Neural progenitor cell (in vitro differentiated cells): ENCODE measurements around the gene MBL2. TPM values are rescaled to one million over a fixed set of nuclear protein-coding genes. Genes with fewer than 3 reads are reported as not detected.

Experiments used
- DNase-seq: peaks from one replicate; pipeline ENCODE4 v3.0.0-alpha.2; 2016; ENCODE audit warnings: low spot score
- H2AFZ ChIP-seq: fragments of 200-600 bp; sonication (generic); replicated peaks from 2 replicates; pipeline ENCODE4 v1.6.1; 2016; ENCODE audit warnings: antibody characterized with exemption
- H3F3A ChIP-seq: fragments of 200-600 bp; sonication (generic); 2 replicates; pipeline ENCODE4 v1.6.1; 2016; ENCODE audit warnings: antibody characterized with exemption, low read depth
- H3K27ac ChIP-seq: fragments of 200-600 bp; sonication (generic); 2 replicates; pipeline ENCODE4 v1.5.1; 2016; ENCODE audit warnings: mild to moderate bottlenecking
- H3K27me3 ChIP-seq: fragments of 200-600 bp; sonication (generic); 2 replicates; pipeline ENCODE4 v1.6.1; 2016; ENCODE audit warnings: mild to moderate bottlenecking, moderate library complexity
- H3K36me3 ChIP-seq: fragments of 200-600 bp; sonication (generic); 2 replicates; pipeline ENCODE4 v1.5.1; 2016
- H3K4me1 ChIP-seq: fragments of 200-600 bp; sonication (generic); 2 replicates; pipeline ENCODE4 v1.6.1; 2016; ENCODE audit warnings: mixed run types
- H3K4me2 ChIP-seq: fragments of 200-600 bp; sonication (generic); 2 replicates; pipeline ENCODE4 v1.6.1; 2016
- H3K4me3 ChIP-seq: fragments of 200-600 bp; sonication (generic); 2 replicates; pipeline ENCODE4 v1.5.1; 2016
- H3K79me2 ChIP-seq: fragments of 200-600 bp; sonication (generic); 2 replicates; pipeline ENCODE4 v1.6.1; 2016; ENCODE audit warnings: low read depth
- H3K9ac ChIP-seq: fragments of 200-600 bp; sonication (generic); 2 replicates; pipeline ENCODE4 v1.6.1; 2016
- H3K9me3 ChIP-seq: fragments of 200-600 bp; sonication (generic); 2 replicates; pipeline ENCODE4 v1.5.1; 2016; ENCODE audit warnings: low read depth
- H4K20me1 ChIP-seq: fragments of 200-600 bp; sonication (generic); 2 replicates; pipeline ENCODE4 v1.6.1; 2016; ENCODE audit warnings: low read depth
- H3K27ac Mint-ChIP-seq: 3 replicates; pipeline ENCODE4 v1.8.0; 2021; ENCODE audit warnings: mixed read lengths
- H3K27me3 Mint-ChIP-seq: 2 replicates; pipeline ENCODE4 v1.8.0; 2022; ENCODE audit warnings: low read depth, mild to moderate bottlenecking, inconsistent platforms, moderate library complexity, mixed read lengths; ENCODE audit not compliant: insufficient read depth
- H3K36me3 Mint-ChIP-seq: 3 replicates; pipeline ENCODE4 v1.8.0; 2021; ENCODE audit warnings: mixed read lengths
- H3K4me1 Mint-ChIP-seq: 3 replicates; pipeline ENCODE4 v1.8.0; 2021; ENCODE audit warnings: mixed read lengths
- H3K4me3 Mint-ChIP-seq: 3 replicates; pipeline ENCODE4 v1.8.0; 2021; ENCODE audit warnings: mild to moderate bottlenecking, moderate library complexity, mixed read lengths
- H3K9me3 Mint-ChIP-seq: 3 replicates; pipeline ENCODE4 v1.8.0; 2020; ENCODE audit warnings: mixed read lengths
- EZH2 ChIP-seq: fragments of 200-600 bp; sonication (generic); IDR thresholded peaks from 2 replicates; pipeline ENCODE4 v1.6.1; 2017; ENCODE audit warnings: antibody characterized with exemption, mild to moderate bottlenecking, moderate library complexity
- EZH2phosphoT487 ChIP-seq: fragments of 200-600 bp; sonication (generic); IDR thresholded peaks from 2 replicates; pipeline ENCODE4 v1.6.1; 2017; ENCODE audit warnings: antibody characterized with exemption
- total RNA-seq: library from RNA; depleted of rRNA; stranded (reverse); fragments of >200 nt; gene quantifications from 2 replicates; pipeline ENCODE4 v1.2.3, GENCODE V29; 2015; ENCODE audit warnings: low replicate concordance
- TF ChIP-seq, protein P1 (sequence below): fragments of 200-600 bp; sonication (generic); IDR thresholded peaks from 2 replicates; pipeline ENCODE4 v1.5.1; 2017; ENCODE audit warnings: antibody characterized with exemption, mild to moderate bottlenecking

MBL2 gene
- total RNA-seq, 1 donor from 2014 or later: not detected

DNA sequence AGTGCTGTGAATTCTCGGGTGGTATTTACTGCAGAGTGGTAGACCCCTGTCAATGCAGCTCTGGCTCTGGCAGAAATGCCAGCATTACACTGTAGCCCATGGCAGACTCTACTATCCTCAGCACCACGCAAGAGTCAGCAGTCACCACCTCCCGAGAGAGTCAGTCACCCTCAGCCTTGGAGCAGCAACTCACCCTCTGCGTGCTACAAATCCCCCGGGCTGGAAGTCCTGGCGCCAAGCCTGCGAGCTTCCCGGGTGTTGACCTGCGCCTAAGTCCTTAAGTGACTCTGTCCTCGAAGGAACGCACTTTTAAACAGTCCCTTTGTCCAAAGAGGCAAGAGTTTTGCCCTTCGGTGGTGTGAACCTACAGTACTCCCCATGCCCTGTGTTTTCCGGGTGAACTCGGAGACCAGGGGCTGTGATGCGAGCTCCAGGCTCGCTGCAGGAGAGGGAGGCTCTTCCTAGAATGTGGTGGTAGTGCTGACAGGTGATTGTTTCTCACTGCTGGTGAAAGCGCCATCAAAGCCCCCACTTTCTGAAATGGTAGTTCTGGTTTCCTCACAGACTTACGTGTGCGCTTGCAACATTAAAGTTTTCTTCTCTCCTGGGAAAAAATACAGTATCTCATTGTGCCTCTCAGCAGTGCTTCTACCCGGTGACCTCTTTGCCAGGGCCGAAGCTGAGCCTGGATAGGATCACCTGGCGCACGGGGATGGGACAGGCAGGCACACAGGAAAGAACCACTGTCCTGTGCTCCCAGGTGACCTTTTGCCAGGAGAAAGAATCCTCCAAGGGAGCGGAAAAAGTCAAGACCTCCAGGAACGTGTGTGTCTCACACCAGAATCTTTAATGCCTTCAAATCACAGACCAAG, 33.1 kb upstream of the MBL2 start:
- no peaks in the 10 kb centered on the region for H3K4me1 ChIP-seq
- H3K36me3 Mint-ChIP-seq: no peaks in the 10 kb centered on the region
- TF ChIP-seq EZH2 (no peak), EZH2phosphoT487 (no peak)
- TF ChIP-seq, protein P1, sequence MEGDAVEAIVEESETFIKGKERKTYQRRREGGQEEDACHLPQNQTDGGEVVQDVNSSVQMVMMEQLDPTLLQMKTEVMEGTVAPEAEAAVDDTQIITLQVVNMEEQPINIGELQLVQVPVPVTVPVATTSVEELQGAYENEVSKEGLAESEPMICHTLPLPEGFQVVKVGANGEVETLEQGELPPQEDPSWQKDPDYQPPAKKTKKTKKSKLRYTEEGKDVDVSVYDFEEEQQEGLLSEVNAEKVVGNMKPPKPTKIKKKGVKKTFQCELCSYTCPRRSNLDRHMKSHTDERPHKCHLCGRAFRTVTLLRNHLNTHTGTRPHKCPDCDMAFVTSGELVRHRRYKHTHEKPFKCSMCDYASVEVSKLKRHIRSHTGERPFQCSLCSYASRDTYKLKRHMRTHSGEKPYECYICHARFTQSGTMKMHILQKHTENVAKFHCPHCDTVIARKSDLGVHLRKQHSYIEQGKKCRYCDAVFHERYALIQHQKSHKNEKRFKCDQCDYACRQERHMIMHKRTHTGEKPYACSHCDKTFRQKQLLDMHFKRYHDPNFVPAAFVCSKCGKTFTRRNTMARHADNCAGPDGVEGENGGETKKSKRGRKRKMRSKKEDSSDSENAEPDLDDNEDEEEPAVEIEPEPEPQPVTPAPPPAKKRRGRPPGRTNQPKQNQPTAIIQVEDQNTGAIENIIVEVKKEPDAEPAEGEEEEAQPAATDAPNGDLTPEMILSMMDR: no peak
- DNase-seq: no peak
- peaks cover 4% of the 10 kb centered on the region for H3K9me3 Mint-ChIP-seq
- no peak overlapping the region for H3K9ac ChIP-seq
- H3K27me3 Mint-ChIP-seq: no peaks in the 10 kb centered on the region
- no peak overlapping the region for H3K4me3 ChIP-seq
- no peaks in the 10 kb centered on the region for H4K20me1 ChIP-seq
- no peaks in the 10 kb centered on the region for H3K9me3 ChIP-seq
- no peaks in the 10 kb centered on the region for H3K36me3 ChIP-seq
- H3K27me3 ChIP-seq: no peaks in the 10 kb centered on the region
- H3K4me3 Mint-ChIP-seq: no peak overlapping the region
- no peak overlapping the region for H3K27ac ChIP-seq
- no peaks in the 10 kb centered on the region for H3K79me2 ChIP-seq
- no peak overlapping the region for H3K27ac Mint-ChIP-seq
- no peaks in the 10 kb centered on the region for H3F3A ChIP-seq
- H3K4me2 ChIP-seq: no peak overlapping the region
- H2AFZ ChIP-seq: no peak overlapping the region
- H3K4me1 Mint-ChIP-seq: no peaks in the 10 kb centered on the region

DNA sequence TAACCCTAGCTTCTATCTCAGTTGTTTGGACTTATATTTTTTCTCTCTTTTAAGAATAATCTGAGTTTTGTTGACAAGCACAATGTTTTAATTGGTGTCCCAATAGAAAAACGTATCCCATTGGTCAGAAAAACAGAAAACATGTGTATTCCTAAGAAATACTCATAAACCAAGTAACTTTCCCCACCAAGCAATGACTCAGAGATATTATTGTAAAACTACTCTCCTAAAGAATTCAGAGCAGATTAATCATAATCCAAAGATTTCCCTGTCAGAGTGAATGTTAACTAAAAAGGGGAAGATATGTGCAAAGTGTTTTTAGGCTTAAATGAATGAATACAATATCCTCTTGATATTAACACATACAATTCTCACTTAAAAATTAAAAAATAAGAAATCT, 29.4 kb upstream of the MBL2 start:
- Mint-ChIP-seq H3K27me3 (no peaks in the 10 kb centered on the region), H3K4me1 (no peaks in the 10 kb centered on the region), H3K36me3 (no peaks in the 10 kb centered on the region), H3K4me3 (no peak overlapping the region), H3K9me3 (peaks cover 4% of the 10 kb centered on the region), H3K27ac (no peak overlapping the region)
- H3K9ac ChIP-seq: no peak overlapping the region
- H4K20me1 ChIP-seq: no peaks in the 10 kb centered on the region
- H3K4me1 ChIP-seq: no peaks in the 10 kb centered on the region
- DNase-seq: no peak
- H3K36me3 ChIP-seq: no peaks in the 10 kb centered on the region
- no peaks in the 10 kb centered on the region for H3K27me3 ChIP-seq
- no peak overlapping the region for H3K4me2 ChIP-seq
- no peaks in the 10 kb centered on the region for H3K79me2 ChIP-seq
- H3K27ac ChIP-seq: no peak overlapping the region
- H3F3A ChIP-seq: no peaks in the 10 kb centered on the region
- H3K4me3 ChIP-seq: no peak overlapping the region
- no peaks in the 10 kb centered on the region for H3K9me3 ChIP-seq
- no peak overlapping the region for H2AFZ ChIP-seq
- TF ChIP-seq EZH2 (no peak), EZH2phosphoT487 (no peak)
- TF ChIP-seq, protein P1: no peak

DNA sequence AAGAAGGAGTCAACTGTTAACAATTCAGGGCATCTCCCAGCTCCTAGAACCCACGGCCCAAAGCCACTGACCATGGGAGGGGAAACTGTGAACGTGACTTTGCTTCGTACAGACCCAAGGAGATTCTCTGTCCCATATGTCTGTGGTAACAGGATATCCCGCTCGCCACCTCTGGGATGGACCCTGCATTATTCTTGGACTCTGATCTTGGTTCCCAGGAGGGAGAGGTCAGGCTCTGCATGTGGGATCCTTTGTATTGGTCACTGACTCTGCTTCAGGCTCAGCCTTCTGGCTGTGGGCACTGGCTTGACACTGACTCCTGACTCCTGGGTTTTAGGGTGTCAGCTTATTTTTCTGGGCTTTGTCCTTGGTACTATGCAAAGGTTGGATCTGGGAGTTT, 13.5 kb upstream of the MBL2 start:
- Histone ChIP-seq H3F3A (no peaks in the 10 kb centered on the region), H3K27me3 (no peaks in the 10 kb centered on the region), H3K9me3 (no peaks in the 10 kb centered on the region), H3K27ac (no peak overlapping the region), H3K4me3 (no peak overlapping the region), H3K4me2 (no peak overlapping the region), H3K9ac (no peak overlapping the region), H3K36me3 (no peaks in the 10 kb centered on the region), H2AFZ (no peak overlapping the region), H3K79me2 (no peaks in the 10 kb centered on the region), H3K4me1 (no peaks in the 10 kb centered on the region), H4K20me1 (no peaks in the 10 kb centered on the region)
- no peaks in the 10 kb centered on the region for H3K9me3 Mint-ChIP-seq
- peaks cover 6% of the 10 kb centered on the region for H3K27me3 Mint-ChIP-seq
- H3K36me3 Mint-ChIP-seq: no peaks in the 10 kb centered on the region
- no peak overlapping the region for H3K27ac Mint-ChIP-seq
- no peaks in the 10 kb centered on the region for H3K4me1 Mint-ChIP-seq
- DNase-seq: no peak
- TF ChIP-seq EZH2: no peak
- no peak for TF ChIP-seq EZH2phosphoT487
- TF ChIP-seq, protein P1: no peak
- no peak overlapping the region for H3K4me3 Mint-ChIP-seq
